SH-SY5Y (cell line): ENCODE data around the gene COX15.

Source experiments
- GATA2 ChIP-seq: IDR thresholded peaks from 2 replicates; pipeline ENCODE4 v1.6.1; 2011; ENCODE audit warnings: mild to moderate bottlenecking, low read depth, low read length
- GATA3 ChIP-seq: IDR thresholded peaks from 2 replicates; pipeline ENCODE4 v1.6.1; 2011; ENCODE audit warnings: low read depth, mild to moderate bottlenecking, low read length, moderate library complexity

COX15 gene

GRCh38 chr10:99732033-99732842 is at the start of gene COX15, which contains the start of gene CUTC:
TSS of gene COX15 (minus strand) at chr10:99732127. CDS start at chr10:99732049, 78 bp downstream.
TSS of gene CUTC (plus strand) at chr10:99732234. CDS start at chr10:99732349, 115 bp downstream.
- no peak for TF ChIP-seq GATA3
- no peak for TF ChIP-seq GATA2

GRCh38 chr10:99779335-99779734 is 47.4 kb upstream of the COX15 start:
- TF ChIP-seq GATA3 (no peak), GATA2 (no peak)

- TF ChIP-seq GATA3 (no peak), GATA2 (no peak)
Observed at GRCh38 chr10:99777918-99778714, 46.2 kb upstream of the COX15 start.

- TF ChIP-seq GATA2 (no peak), GATA3 (no peak)
Observed at GRCh38 chr10:99775850-99776249, 43.9 kb upstream of the COX15 start.

- TF ChIP-seq GATA3 (no peak), GATA2 (no peak)
Observed at GRCh38 chr10:99770408-99771045, 38.6 kb upstream of the COX15 start.

- TF ChIP-seq GATA2, result no peak
- TF ChIP-seq GATA3, result no peak
Observed at GRCh38 chr10:99769706-99770105, 37.8 kb upstream of the COX15 start.

GRCh38 chr10:99768556-99768955 is 36.6 kb upstream of the COX15 start:
- TF ChIP-seq GATA3, result no peak
- TF ChIP-seq GATA2, result no peak

- TF ChIP-seq GATA2 (no peak), GATA3 (no peak)
Observed at GRCh38 chr10:99767901-99768300, 36.0 kb upstream of the COX15 start.

GRCh38 chr10:99766302-99766681 is 34.4 kb upstream of the COX15 start:
- TF ChIP-seq GATA3 (no peak), GATA2 (no peak)

- TF ChIP-seq GATA2 (no peak), GATA3 (no peak)
Observed at GRCh38 chr10:99765672-99766301, 33.9 kb upstream of the COX15 start.

GRCh38 chr10:99761365-99761764 is 29.4 kb upstream of the COX15 start:
- TF ChIP-seq GATA3 (no peak), GATA2 (no peak)

GRCh38 chr10:99760321-99760720 is 28.4 kb upstream of the COX15 start:
- TF ChIP-seq GATA2 (no peak), GATA3 (no peak)

- no peak for TF ChIP-seq GATA3
- no peak for TF ChIP-seq GATA2
Observed at GRCh38 chr10:99758211-99758891, 26.4 kb upstream of the COX15 start.

- TF ChIP-seq GATA3 (no peak), GATA2 (no peak)
Observed at GRCh38 chr10:99756159-99756558, 24.2 kb upstream of the COX15 start.
